Measurements from ENCODE around the gene ZNF235.

DNA sequence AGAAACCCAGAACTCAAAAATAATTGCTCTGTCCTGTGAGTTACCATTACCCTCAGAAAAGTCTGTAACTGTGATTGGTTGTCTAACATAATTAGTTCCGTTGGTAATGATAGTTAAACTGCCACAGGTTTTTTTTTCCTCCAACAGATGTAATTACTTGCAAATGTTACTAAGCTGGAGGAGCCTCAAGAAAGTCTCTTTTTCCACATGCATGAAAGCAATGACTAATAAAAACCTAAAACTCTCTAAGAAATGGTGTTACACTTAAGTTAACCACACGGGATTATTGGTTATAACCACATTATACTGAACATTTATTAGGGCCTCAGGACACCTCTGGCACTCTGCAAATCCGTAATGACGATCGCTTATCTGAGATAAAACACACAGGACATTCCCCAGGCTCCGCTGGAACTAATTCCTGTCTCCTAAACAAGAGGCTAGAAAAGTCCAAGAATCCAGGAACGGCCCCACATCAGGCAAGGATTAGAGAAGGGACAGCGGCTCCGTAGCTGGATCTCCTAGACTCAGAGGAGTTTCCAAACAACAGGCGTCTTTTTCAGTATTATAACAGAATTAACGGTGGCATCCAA lies 753 bp downstream of the ZNF235 start:
- TF ChIP-seq, protein P1, sequence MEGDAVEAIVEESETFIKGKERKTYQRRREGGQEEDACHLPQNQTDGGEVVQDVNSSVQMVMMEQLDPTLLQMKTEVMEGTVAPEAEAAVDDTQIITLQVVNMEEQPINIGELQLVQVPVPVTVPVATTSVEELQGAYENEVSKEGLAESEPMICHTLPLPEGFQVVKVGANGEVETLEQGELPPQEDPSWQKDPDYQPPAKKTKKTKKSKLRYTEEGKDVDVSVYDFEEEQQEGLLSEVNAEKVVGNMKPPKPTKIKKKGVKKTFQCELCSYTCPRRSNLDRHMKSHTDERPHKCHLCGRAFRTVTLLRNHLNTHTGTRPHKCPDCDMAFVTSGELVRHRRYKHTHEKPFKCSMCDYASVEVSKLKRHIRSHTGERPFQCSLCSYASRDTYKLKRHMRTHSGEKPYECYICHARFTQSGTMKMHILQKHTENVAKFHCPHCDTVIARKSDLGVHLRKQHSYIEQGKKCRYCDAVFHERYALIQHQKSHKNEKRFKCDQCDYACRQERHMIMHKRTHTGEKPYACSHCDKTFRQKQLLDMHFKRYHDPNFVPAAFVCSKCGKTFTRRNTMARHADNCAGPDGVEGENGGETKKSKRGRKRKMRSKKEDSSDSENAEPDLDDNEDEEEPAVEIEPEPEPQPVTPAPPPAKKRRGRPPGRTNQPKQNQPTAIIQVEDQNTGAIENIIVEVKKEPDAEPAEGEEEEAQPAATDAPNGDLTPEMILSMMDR (IDR thresholded peaks at IDR 0.05), result no peak
- TF ChIP-seq EZH2 (IDR thresholded peaks at IDR 0.05) (no peak), EZH2phosphoT487 (IDR thresholded peaks at IDR 0.05) (no peak)
